HAP-1 (cell line): ENCODE results near the gene CCDC9B.

Source experiments
- DNase-seq, 2 experiments: peaks; one replicate each; pipeline ENCODE4 v3.0.0-alpha.2; 2016 to 2020; ENCODE audit warnings: low spot score in 2 of 2
- H3K27me3 ChIP-seq: fragments of 250-450 bp; sonication (Bioruptor Pico); 2 replicates; pipeline ENCODE4 v1.5.1; 2020; ENCODE audit warnings: low read depth, mild to moderate bottlenecking, moderate library complexity
- H3K36me3 ChIP-seq: fragments of 250-450 bp; sonication (Bioruptor Pico); replicated peaks from 2 replicates; pipeline ENCODE4 v1.5.1; 2020; ENCODE audit warnings: mild to moderate bottlenecking
- H3K4me1 ChIP-seq: fragments of 250-450 bp; sonication (Bioruptor Pico); 2 replicates; pipeline ENCODE4 v1.5.1; 2020; ENCODE audit warnings: mild to moderate bottlenecking
- H3K4me3 ChIP-seq: fragments of 250-450 bp; sonication (Bioruptor Pico); 2 replicates; pipeline ENCODE4 v1.5.1; 2020; ENCODE audit warnings: mild to moderate bottlenecking, moderate library complexity
- H3K9me3 ChIP-seq: fragments of 250-450 bp; sonication (Bioruptor Pico); 2 replicates; pipeline ENCODE4 v1.5.1; 2020; ENCODE audit warnings: mild to moderate bottlenecking, moderate library complexity
- in situ Hi-C: fragments of 300-500 bp; cut with MboI; formaldehyde crosslinking; loops from 3 replicates; pipeline ENCODE4 v1.14.3; 2020; ENCODE audit warnings: low sequenced_read_pairs, inconsistent platforms, mixed read lengths

CCDC9B gene

DNA sequence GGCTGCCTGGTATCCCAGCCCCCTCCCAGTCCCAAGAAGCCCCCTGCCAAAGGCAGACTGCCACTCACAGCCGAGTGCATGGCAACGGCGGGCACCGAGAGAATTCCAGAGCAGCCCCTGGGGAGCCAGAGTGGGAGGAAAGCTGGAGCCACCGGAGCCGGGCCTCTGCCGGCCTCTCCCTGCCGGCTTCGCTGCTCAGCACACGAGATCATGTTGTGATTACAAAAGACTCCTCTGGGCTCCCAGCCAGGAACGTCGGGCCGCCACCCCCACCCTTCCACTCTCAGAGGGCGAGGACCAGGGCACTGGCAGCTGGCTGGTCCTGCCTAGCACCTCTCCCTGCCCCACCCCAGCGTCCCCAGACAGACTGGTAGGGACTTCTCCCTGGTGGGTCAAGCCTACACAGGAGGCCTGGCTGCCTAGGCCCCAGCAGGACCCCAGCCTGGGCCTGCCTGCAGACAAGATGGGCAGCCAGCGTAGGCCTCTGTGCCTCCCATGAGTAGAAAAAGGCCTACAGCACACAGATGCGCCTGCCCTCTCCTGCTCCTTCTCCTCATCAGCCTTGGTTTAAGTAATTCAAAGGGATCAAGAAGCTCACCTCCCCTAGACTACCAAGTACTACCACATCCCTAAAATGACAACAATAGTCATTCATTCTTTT, at the start of gene CCDC9B:
Gene CCDC9B (minus strand): TSS at position 200 of the 661 bp plus-strand sequence. CDS start 120 bp downstream, at position 80.
- Histone ChIP-seq H3K27me3 (no peaks in the 10 kb centered on the region), H3K4me3 (peak within 1 kb of the TSS; percentile 12), H3K4me1 (peaks cover 15% of the 10 kb centered on the region), H3K36me3 (no peaks in the 10 kb centered on the region), H3K9me3 (no peaks in the 10 kb centered on the region)
- peak; percentile 63 to 82 for DNase-seq
- in situ Hi-C loops: no loop called here

DNA sequence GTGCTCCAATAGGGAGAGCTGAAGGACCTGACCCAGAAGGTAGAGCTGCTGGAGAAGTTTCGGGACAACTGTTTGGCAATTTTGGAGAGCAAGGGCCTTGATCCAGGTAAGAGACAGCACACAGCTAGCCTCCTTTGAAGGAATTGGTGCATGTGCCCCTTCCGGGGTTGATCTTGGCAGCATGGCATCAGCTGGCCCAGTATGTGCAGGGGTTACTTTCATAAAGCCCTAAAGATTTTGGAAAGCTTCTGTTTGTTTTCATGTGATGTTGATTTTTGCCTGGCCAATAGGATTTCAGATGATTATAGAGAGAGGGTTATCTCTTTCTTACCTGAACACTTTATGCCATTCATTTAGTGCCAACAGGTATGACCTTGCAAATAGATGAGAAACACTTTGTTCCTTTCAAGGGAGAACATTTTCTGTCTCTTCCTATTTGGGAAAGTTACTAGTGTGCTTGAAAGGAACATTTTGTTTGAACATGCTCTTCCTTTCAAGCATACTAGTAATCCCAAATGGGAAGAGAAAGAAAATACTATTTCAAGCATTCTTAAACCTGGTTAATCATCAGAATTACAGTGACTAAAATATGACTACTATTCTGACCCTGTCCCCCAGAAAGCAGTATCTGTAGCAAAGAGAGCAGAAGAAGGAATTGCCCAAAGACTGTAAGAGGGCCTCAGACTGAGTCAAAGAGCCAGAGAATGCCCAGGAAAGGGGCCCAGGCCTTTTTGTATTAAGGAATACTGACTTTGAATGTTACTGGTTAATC, 49.3 kb upstream of the CCDC9B start:
- in situ Hi-C loops: no loop called here
- peaks cover 95% of the 10 kb centered on the region for H3K36me3 ChIP-seq
- no peaks in the 10 kb centered on the region for H3K4me1 ChIP-seq
- H3K9me3 ChIP-seq: no peaks in the 10 kb centered on the region
- H3K4me3 ChIP-seq: no peak overlapping the region
- DNase-seq: no peak
- no peaks in the 10 kb centered on the region for H3K27me3 ChIP-seq

DNA sequence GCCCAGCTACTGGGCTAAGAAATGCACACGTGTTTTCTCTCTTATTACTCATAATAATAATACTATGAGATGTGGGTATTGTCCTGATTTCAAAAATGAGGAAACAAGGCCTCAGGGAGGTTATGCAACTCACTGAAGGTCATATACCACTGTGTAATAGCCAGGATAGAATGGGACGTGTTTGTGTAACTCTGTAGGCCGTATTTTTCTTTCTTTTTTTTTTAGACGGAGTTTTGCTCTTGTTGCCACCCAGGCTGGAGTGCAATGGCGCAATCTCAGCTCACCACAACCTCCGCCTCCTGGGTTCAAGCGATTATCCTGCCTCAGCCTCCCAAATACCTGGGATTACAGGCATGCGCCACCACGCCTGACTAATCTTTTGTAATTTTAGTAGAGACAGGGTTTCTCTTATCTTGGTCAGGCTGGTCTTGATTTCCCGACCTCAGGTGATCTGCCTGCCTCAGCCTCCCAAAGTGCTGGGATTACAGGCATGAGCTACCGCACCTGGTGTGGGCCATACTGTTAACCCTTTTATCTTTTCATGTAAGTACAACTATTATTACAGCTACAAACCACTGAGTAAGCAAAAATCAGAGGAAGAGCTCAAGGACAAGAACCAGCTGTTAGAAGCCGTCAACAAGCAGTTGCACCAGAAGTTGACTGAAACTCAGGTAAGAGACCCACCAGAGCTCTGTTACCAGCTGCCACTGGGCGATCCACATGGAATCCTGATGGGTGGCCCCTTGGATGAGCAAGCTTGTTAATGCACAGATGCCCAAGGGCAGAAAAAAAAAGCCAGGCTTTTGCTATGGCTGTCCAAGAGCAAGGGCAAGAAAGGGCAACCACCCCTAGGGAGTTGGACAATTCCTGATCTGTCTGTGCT, 48.4 kb upstream of the CCDC9B start:
- in situ Hi-C loops: no loop called here
- peaks cover 91% of the 10 kb centered on the region for H3K36me3 ChIP-seq
- H3K4me3 ChIP-seq: no peak overlapping the region
- no peaks in the 10 kb centered on the region for H3K9me3 ChIP-seq
- no peaks in the 10 kb centered on the region for H3K27me3 ChIP-seq
- H3K4me1 ChIP-seq: no peaks in the 10 kb centered on the region
- DNase-seq: no peak

DNA sequence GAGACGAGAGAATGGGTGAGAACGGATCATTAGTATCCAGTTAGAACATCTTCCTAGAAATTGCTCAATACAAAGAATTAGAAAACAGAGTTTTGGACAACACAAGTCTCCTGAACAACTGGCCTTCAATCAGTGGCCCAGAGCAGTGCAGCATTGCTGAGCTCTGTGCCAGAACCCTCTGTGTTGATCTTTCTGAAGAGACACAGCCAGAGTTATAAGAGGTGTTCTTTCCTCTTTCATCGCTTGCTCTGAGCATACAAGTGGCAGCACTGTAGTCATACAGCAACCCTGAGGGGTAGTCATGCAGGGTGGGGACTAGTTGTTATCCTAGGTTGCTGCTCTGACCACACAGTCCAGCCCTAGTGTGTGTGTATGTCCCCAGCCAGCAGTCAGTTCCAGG, 45.7 kb upstream of the CCDC9B start:
- Histone ChIP-seq H3K36me3 (peaks cover 68% of the 10 kb centered on the region), H3K27me3 (no peaks in the 10 kb centered on the region), H3K4me3 (no peak overlapping the region), H3K4me1 (no peaks in the 10 kb centered on the region), H3K9me3 (no peaks in the 10 kb centered on the region)
- DNase-seq: no peak
- in situ Hi-C loops: no loop called here

DNA sequence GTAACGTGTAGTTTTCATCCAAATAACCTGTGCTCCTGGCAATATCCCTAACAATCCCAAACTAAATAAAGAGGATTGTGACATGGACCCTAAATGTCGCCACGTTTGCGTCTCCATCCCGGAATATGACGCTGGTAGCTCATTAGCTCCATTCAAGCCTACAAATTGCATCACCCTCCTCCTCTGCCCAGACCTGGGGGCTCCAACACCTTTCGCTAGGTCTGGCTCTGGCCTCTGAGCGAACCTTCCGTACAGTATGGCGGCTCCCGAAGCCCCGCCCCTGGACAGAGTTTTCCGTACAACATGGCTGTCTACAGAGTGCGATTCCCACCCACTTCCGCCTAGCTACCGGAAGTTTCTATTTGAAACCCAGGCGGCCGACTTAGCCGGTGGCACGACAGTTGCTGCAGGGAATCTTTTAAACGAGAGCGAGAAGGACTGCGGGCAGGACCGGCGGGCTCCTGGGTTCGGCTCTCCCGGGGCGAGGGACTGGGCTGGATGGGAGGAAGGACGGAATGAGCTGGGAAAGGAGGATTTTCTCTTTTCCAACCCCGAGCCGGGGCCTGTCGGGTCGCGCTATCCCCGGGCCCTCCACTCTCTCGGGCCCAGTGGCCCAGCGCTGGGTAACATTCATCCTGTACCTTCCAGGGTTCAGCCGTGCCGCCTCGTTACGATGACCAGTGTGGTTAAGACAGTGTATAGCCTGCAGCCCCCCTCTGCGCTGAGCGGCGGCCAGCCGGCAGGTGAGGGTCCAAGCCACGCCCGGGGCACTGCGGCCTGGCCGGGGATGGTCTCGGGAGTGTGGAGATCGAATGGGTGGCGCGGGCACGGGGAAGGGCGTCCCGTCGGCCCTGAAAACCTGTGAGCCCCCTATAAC, 42.1 kb upstream of the CCDC9B start, which contains the start of gene KNSTRN:
Gene KNSTRN (plus strand): TSS at position 142 of the 877 bp plus-strand sequence. CDS start 115 bp downstream, at position 257.
- DNase-seq: peak; percentile 88 to 96
- Histone ChIP-seq H3K9me3 (no peaks in the 10 kb centered on the region), H3K4me3 (peak within 1 kb of the TSS; percentile 98), H3K4me1 (no peaks in the 10 kb centered on the region), H3K27me3 (no peaks in the 10 kb centered on the region), H3K36me3 (peaks cover 31% of the 10 kb centered on the region)
- in situ Hi-C loops: no loop called here

DNA sequence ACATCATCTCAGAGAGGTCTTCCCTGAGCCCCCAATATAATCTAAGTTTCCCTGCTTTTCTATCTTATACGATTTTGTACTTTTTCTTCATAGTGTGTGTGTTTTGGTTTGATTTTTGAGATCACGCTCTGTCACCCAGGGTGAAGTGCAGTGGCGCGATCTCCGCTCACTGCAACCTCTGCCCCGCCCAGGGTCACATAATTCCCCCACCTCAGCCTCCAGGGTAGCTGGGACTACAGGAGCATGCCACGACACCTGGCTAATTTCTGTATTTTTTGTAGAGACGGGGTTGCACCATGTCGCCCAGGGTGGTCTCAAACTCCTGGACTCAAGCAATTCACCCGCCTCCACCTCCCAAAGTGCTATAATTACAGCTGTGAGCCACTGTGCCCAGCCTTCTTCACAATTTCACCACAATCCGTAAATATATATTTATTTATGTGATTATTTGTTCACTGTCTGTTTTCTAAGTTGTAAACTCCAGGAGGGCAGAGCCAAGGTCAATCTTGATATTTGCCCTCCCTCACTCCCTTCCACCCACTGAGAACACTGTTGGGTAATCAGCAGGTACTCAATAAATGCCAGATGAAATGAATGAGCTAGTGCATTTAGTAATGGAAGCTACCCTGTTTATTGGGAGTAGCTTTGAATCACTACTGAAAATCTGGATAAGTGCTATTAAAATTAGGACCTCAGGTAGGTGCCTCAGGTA, 41.2 kb upstream of the CCDC9B start:
- no peak for DNase-seq
- Histone ChIP-seq H3K36me3 (peaks cover 23% of the 10 kb centered on the region), H3K4me3 (peak overlapping the region; percentile 98), H3K9me3 (no peaks in the 10 kb centered on the region), H3K4me1 (no peaks in the 10 kb centered on the region), H3K27me3 (no peaks in the 10 kb centered on the region)
- in situ Hi-C loops: no loop called here

DNA sequence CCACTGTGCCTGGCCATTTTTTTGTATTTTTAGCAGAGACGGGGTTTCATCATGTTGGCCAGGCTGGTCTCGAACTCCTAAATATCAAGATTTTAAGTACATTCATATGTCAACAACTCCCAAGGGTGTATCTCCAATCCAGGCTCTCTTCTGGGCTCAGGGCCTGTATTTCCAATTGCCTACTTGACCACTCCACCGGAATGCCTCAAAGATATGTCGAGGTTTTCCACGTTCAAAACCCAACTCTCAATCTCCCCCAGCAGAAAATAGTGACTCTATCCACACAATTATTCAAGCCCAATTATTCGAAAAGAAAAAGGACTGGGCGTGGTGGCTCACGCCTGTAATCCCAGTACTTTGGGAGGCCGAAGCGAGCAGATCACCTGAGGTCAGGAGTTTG, 39.9 kb upstream of the CCDC9B start:
- H3K27me3 ChIP-seq: no peaks in the 10 kb centered on the region
- H3K36me3 ChIP-seq: peaks cover 10% of the 10 kb centered on the region
- no peak overlapping the region for H3K4me3 ChIP-seq
- in situ Hi-C loops: no loop called here
- DNase-seq: no peak
- no peaks in the 10 kb centered on the region for H3K4me1 ChIP-seq
- no peaks in the 10 kb centered on the region for H3K9me3 ChIP-seq

DNA sequence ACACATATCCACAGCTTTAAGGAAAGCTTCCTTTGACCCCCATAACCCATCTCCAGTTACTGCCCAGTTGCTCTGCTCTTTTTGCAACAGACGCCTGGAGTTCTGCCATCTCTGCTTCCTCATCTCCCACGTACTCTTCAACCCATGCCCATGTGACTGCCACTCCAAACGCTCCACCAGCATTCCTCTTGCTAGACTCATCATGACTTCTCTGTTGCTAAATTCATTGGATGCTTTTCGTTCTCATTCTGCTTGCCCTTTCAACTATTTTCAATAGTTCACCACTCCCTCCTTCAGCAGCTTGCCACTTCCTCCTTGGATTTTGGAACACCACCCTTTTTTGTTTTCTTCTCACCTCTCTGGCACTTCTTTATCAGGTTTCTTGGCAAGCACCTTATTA, 39.1 kb upstream of the CCDC9B start:
- Histone ChIP-seq H3K4me1 (no peaks in the 10 kb centered on the region), H3K36me3 (peaks cover 5% of the 10 kb centered on the region), H3K27me3 (no peaks in the 10 kb centered on the region), H3K9me3 (no peaks in the 10 kb centered on the region), H3K4me3 (no peak overlapping the region)
- in situ Hi-C loops: no loop called here
- DNase-seq: no peak

DNA sequence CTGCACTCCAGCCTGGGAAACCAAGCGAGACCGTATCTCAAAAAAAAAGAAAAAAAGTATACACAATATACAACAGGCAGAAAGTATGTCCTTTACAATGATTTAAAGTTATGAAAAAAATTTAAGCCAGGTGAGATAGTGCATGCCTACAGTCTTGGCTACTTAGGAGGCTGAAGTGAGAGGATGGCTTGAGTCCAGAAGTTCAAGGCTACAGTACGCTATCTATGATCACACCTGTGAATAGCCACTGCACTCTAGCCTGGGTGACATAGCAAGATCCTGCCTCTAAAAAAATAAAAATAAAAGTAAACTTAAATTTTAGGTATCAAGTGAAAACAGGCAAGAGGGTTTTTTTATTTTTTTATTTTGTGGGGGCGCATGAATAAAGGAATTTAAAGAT, 38.6 kb upstream of the CCDC9B start:
- no peak for DNase-seq
- Histone ChIP-seq H3K27me3 (no peaks in the 10 kb centered on the region), H3K36me3 (peaks cover 5% of the 10 kb centered on the region), H3K4me1 (no peaks in the 10 kb centered on the region), H3K4me3 (no peak overlapping the region), H3K9me3 (no peaks in the 10 kb centered on the region)
- in situ Hi-C loops: no loop called here

DNA sequence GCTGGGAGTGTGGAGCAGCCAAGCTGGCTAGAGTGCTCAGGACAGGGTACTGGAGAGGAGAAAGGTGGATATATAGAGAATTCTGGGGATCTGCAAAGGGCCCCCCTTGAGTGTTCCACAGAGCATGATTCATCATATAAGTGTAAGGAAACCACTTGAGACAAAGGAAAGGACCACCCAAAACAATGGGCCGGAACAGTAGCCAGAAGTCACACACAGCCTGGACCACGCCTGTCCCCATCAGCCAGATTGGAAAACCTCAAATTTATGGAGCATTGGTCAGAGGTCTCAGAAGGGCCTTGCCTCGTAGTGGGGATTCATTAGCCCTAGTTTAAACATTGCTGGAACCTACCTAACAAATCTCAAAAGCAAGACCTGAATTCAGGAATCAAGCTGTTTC, 36.9 kb upstream of the CCDC9B start:
- H3K4me1 ChIP-seq: no peaks in the 10 kb centered on the region
- no peaks in the 10 kb centered on the region for H3K27me3 ChIP-seq
- no peak for DNase-seq
- H3K36me3 ChIP-seq: no peaks in the 10 kb centered on the region
- in situ Hi-C loops: no loop called here
- H3K9me3 ChIP-seq: no peaks in the 10 kb centered on the region
- no peak overlapping the region for H3K4me3 ChIP-seq

DNA sequence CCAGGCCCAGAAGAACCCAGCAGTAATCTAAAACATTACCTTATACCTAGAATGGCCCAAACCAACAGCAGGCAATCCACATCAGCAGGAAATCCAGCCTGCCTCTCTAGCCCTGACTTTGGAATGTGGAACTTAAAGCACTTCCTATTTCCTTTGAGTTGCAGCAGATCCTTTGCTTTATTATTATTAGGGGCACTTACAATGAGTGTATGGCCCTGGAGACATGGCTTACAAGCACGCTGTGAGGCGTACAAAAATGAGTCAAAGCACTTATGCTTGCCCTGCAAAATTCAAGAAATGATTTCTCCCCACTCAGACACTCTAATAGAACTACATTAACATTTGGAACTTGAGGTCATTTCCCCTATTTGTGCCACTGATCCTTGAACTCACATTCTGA, 32.2 kb upstream of the CCDC9B start:
- Histone ChIP-seq H3K27me3 (no peaks in the 10 kb centered on the region), H3K36me3 (no peaks in the 10 kb centered on the region), H3K9me3 (no peaks in the 10 kb centered on the region), H3K4me1 (peaks cover 3% of the 10 kb centered on the region), H3K4me3 (no peak overlapping the region)
- no peak for DNase-seq
- in situ Hi-C loops: no loop called here

DNA sequence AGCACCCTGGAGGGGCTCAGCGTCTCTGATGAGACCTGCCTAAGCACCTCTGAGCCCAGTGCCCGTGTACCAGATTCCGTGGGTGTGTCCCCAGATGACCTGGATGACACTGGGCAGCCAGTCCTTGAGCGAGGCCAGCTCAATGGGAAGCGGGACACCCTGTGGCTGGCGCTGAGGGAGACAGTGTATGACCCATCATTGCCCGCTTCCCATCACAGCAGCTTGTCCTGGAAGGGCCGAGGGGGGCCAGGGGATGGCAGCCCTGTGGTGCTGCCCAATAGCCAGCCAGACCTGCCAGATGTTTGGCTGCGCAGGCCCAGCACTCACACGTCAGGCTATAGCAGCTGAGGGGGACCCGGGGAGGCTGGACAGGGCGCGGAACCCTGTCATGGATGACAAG, 29.2 kb upstream of the CCDC9B start:
- Histone ChIP-seq H3K36me3 (no peaks in the 10 kb centered on the region), H3K9me3 (no peaks in the 10 kb centered on the region), H3K4me1 (peaks cover 7% of the 10 kb centered on the region), H3K27me3 (no peaks in the 10 kb centered on the region), H3K4me3 (no peak overlapping the region)
- no peak for DNase-seq
- in situ Hi-C loops: no loop called here
